ENCODE results near the gene FLII. TPM values are rescaled to one million over a fixed set of nuclear protein-coding genes. Genes with fewer than 3 reads are reported as not detected.

The FLII gene
- total RNA-seq, 1 experiment from 2014 or later = 264 TPM

GRCh38 chr17:18237461-18237860 lies 21.1 kb downstream of the FLII start:
- no peaks in the 10 kb centered on the region for H3K9me3 ChIP-seq (ENCODE audit: control insufficient read depth in 1 of 2, insufficient read depth in 1 of 2, low read depth in 1 of 2, low read length in 2 of 2)
- ChIA-PET CTCF (no interaction called here), POLR2A (no interaction called here), RAD21 (ENCODE audit: low non-redundant PET in 1 of 2, low total read pairs in 2 of 2, uncharacterized antibody in 2 of 2, unreplicated experiment in 2 of 2) (no interaction called here)
- no peak for ATAC-seq
- H3K4me1 ChIP-seq (ENCODE audit: control insufficient read depth in 1 of 2, insufficient read depth in 2 of 2, low read length in 2 of 2) = peaks cover 0 to 13% of the 10 kb centered on the region in 2 experiments; a peak in 2 of 4 replicates
- no peak overlapping the region for H3K27ac ChIP-seq (ENCODE audit: low read depth, low read length)
- H3K36me3 ChIP-seq (ENCODE audit: control insufficient read depth in 1 of 2, insufficient read depth in 2 of 2, low read length in 2 of 2) = no peaks in the 10 kb centered on the region; a peak in 1 of 4 replicates
- H3K9me2 ChIP-seq (ENCODE audit: insufficient read depth) = no peaks in the 10 kb centered on the region
- intact Hi-C loops (cut with micrococcal nuclease) = no loop called here
- no peaks in the 10 kb centered on the region for H4K20me1 ChIP-seq (ENCODE audit: insufficient read depth)
- no TSS peak for BruUV-seq (replicated peaks)
- no peak overlapping the region for H3K4me3 ChIP-seq (replicated peaks in 1 of 2; ENCODE audit: low read depth in 1 of 2, low read length in 2 of 2)
- no peak overlapping the region for H2AFZ ChIP-seq (ENCODE audit: low read depth, low read length, poor library complexity, severe bottlenecking)
- no peak for DNase-seq (ENCODE audit: low read depth, low spot score)
- no peak overlapping the region for H3K4me2 ChIP-seq (ENCODE audit: low read length)
- TF ChIP-seq RAD21 (IDR thresholded peaks at IDR 0.05; ENCODE audit: low read depth) (no peak), CEBPB (IDR thresholded peaks at IDR 0.05; ENCODE audit: low read depth) (no peak)
- no peaks in the 10 kb centered on the region for H3K27me3 ChIP-seq (ENCODE audit: insufficient read depth, low read length)
- H3K79me2 ChIP-seq (ENCODE audit: insufficient read depth, low read length) = no peaks in the 10 kb centered on the region
- no peak overlapping the region for H3K9ac ChIP-seq (ENCODE audit: low read length)

GRCh38 chr17:18236494-18236893 lies 22.0 kb downstream of the FLII start:
- no peak overlapping the region for H3K27ac ChIP-seq (ENCODE audit: low read depth, low read length)
- no peak overlapping the region for H3K4me3 ChIP-seq (replicated peaks in 1 of 2; ENCODE audit: low read depth in 1 of 2, low read length in 2 of 2)
- BruUV-seq (replicated peaks) = no TSS peak
- H3K27me3 ChIP-seq (ENCODE audit: insufficient read depth, low read length) = no peaks in the 10 kb centered on the region
- TF ChIP-seq SP1 (IDR thresholded peaks at IDR 0.05; ENCODE audit: low read depth) (no peak), SIN3A (IDR thresholded peaks at IDR 0.05; ENCODE audit: low read depth) (no peak)
- ATAC-seq (no peak), DNase-seq (ENCODE audit: low read depth, low spot score) (no peak)
- no peaks in the 10 kb centered on the region for H3K9me2 ChIP-seq (ENCODE audit: insufficient read depth)
- no peaks in the 10 kb centered on the region for H4K20me1 ChIP-seq (ENCODE audit: insufficient read depth)
- RAD21 ChIA-PET (ENCODE audit: low non-redundant PET in 1 of 2, low total read pairs in 2 of 2, uncharacterized antibody in 2 of 2, unreplicated experiment in 2 of 2) = no interaction called here
- CTCF ChIA-PET = no interaction called here
- H3K4me1 ChIP-seq (ENCODE audit: control insufficient read depth in 1 of 2, insufficient read depth in 2 of 2, low read length in 2 of 2) = peaks cover 0 to 13% of the 10 kb centered on the region in 2 experiments; a peak in 2 of 4 replicates
- no peak overlapping the region for H3K4me2 ChIP-seq (ENCODE audit: low read length)
- H2AFZ ChIP-seq (ENCODE audit: low read depth, low read length, poor library complexity, severe bottlenecking) = no peak overlapping the region
- POLR2A ChIA-PET = no interaction called here
- no peaks in the 10 kb centered on the region for H3K79me2 ChIP-seq (ENCODE audit: insufficient read depth, low read length)
- no peak overlapping the region for H3K9ac ChIP-seq (ENCODE audit: low read length)
- intact Hi-C loops (cut with micrococcal nuclease) = no loop called here
- H3K36me3 ChIP-seq (ENCODE audit: control insufficient read depth in 1 of 2, insufficient read depth in 2 of 2, low read length in 2 of 2) = no peaks in the 10 kb centered on the region; a peak in 1 of 4 replicates
- no peaks in the 10 kb centered on the region for H3K9me3 ChIP-seq (ENCODE audit: control insufficient read depth in 1 of 2, insufficient read depth in 1 of 2, low read depth in 1 of 2, low read length in 2 of 2)

Data from HCT116 (cell line).